ENCODE data around the gene MYG1.

The MYG1 gene

DNA sequence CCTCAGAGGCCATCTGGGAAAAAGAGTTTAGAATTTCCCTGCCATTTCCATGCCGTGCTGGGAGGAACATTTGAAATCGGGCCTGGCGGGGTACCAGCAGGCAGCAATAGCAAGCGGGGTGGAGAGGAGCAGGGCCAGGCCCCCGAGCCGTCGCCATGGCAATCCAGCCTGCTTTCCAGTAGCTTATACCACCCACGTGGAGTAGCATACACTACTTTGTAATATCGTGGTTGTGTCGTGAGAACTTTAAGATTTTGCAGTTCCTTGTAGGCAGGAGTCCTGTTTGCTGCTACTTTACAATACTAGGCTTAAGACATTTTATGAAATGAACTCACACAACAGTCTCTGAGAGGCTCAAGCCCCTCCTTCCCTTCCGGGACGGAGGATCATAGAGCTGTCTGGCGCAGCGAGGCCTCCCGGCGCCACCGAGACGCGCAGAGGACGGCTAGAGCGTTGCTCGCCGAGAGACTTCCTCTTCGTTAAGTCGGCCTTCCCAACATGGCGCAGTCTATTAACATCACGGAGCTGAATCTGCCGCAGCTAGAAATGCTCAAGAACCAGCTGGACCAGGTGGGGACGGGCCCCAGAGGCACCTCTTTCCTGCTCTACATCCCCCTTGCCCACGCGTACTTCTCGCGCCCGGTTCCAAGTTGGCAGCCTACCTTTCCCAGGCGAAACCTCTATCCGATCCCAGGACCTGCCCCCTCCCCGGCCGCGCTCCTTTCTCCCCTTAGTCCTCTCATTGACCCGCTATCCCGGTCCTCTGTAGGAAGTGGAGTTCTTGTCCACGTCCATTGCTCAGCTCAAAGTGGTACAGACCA, 4.2 kb upstream of the MYG1 start, which contains the start of gene PFDN5 (continued):
- TF ChIP-seq ZNF202 (tag by site-specific recombination; IDR thresholded peaks at IDR 0.05; ENCODE audit: borderline replicate concordance) (no peak), ZNF791 (tag by site-specific recombination; IDR thresholded peaks at IDR 0.05) (no peak), ZNF324 (tag by site-specific recombination; IDR thresholded peaks at IDR 0.05) (no peak; the same call in 1 of the 2 replicates), ZNF658 (tag by site-specific recombination; IDR thresholded peaks at IDR 0.05) (no peak), ZNF529 (tag by site-specific recombination; IDR thresholded peaks at IDR 0.05; ENCODE audit: insufficient replicate concordance) (no peak), TCF7L2 (IDR thresholded peaks at IDR 0.05; ENCODE audit: borderline replicate concordance, low read depth, low read length) (no peak), ZNF292 (tag by site-specific recombination; IDR thresholded peaks at IDR 0.05; ENCODE audit: borderline replicate concordance, low read depth) (no peak), OVOL3 (tag by site-specific recombination; IDR thresholded peaks at IDR 0.05) (0 out of 2 replicates have a peak, but pooled peaks have one; percentile 33), ZNF521 (tag by site-specific recombination; IDR thresholded peaks at IDR 0.05) (no peak), ZNF664 (tag by site-specific recombination; IDR thresholded peaks at IDR 0.05) (no peak), SCRT1 (tag by site-specific recombination; IDR thresholded peaks at IDR 0.05; ENCODE audit: borderline replicate concordance) (no peak), ZNF174 (tag by site-specific recombination; IDR thresholded peaks at IDR 0.05) (no peak), ZNF341 (tag by site-specific recombination; IDR thresholded peaks at IDR 0.05; ENCODE audit: low read depth) (peak; percentile 37; the same call in 1 of the 2 replicates), ZBTB17 (tag by site-specific recombination; IDR thresholded peaks at IDR 0.05) (peak; percentile 92), ZNF776 (tag by site-specific recombination; IDR thresholded peaks at IDR 0.05; ENCODE audit: borderline replicate concordance) (no peak), ZNF670 (tag by site-specific recombination; IDR thresholded peaks at IDR 0.05; ENCODE audit: low read depth) (no peak), ZNF24 (tag by site-specific recombination; IDR thresholded peaks at IDR 0.05) (peak; percentile 76; the same call in 1 of the 2 replicates), ZNF792 (tag by site-specific recombination; IDR thresholded peaks at IDR 0.05) (no peak), MYNN (tag by site-specific recombination; IDR thresholded peaks at IDR 0.05; ENCODE audit: borderline replicate concordance) (0 out of 2 replicates have a peak, but pooled peaks have one; percentile 27), ZNF169 (tag by site-specific recombination; IDR thresholded peaks at IDR 0.05) (no peak), SETDB1 (IDR thresholded peaks at IDR 0.05; ENCODE audit: insufficient read length, low read length) (no peak), ZNF350 (tag by site-specific recombination; IDR thresholded peaks at IDR 0.05) (no peak), ZNF555 (tag by site-specific recombination; conservative IDR thresholded peaks at IDR 0.05) (no peak), FEZF1 (tag by site-specific recombination; IDR thresholded peaks at IDR 0.05) (no peak), ZNF2 (tag by site-specific recombination; IDR thresholded peaks at IDR 0.05) (peak; percentile 76; the same call in 1 of the 2 replicates), ZNF146 (tag by site-specific recombination; IDR thresholded peaks at IDR 0.05) (peak; percentile 11; the same call in 1 of the 2 replicates), ZSCAN16 (tag by site-specific recombination; IDR thresholded peaks at IDR 0.05) (no peak), ZEB2 (tag by site-specific recombination; IDR thresholded peaks at IDR 0.05) (peak; percentile 69), ZNF629 (tag by site-specific recombination; IDR thresholded peaks at IDR 0.05) (peak; percentile 78)
- TF ChIP-seq, protein P1, sequence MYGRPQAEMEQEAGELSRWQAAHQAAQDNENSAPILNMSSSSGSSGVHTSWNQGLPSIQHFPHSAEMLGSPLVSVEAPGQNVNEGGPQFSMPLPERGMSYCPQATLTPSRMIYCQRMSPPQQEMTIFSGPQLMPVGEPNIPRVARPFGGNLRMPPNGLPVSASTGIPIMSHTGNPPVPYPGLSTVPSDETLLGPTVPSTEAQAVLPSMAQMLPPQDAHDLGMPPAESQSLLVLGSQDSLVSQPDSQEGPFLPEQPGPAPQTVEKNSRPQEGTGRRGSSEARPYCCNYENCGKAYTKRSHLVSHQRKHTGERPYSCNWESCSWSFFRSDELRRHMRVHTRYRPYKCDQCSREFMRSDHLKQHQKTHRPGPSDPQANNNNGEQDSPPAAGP (tag by site-specific recombination; IDR thresholded peaks at IDR 0.05) = peak; percentile 73; the same call in 1 of the 2 replicates
- TF ChIP-seq, protein P2, sequence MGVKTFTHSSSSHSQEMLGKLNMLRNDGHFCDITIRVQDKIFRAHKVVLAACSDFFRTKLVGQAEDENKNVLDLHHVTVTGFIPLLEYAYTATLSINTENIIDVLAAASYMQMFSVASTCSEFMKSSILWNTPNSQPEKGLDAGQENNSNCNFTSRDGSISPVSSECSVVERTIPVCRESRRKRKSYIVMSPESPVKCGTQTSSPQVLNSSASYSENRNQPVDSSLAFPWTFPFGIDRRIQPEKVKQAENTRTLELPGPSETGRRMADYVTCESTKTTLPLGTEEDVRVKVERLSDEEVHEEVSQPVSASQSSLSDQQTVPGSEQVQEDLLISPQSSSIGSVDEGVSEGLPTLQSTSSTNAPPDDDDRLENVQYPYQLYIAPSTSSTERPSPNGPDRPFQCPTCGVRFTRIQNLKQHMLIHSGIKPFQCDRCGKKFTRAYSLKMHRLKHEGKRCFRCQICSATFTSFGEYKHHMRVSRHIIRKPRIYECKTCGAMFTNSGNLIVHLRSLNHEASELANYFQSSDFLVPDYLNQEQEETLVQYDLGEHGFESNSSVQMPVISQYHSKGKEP (tag by site-specific recombination; IDR thresholded peaks at IDR 0.05) = no peak
- TF ChIP-seq, protein P3, sequence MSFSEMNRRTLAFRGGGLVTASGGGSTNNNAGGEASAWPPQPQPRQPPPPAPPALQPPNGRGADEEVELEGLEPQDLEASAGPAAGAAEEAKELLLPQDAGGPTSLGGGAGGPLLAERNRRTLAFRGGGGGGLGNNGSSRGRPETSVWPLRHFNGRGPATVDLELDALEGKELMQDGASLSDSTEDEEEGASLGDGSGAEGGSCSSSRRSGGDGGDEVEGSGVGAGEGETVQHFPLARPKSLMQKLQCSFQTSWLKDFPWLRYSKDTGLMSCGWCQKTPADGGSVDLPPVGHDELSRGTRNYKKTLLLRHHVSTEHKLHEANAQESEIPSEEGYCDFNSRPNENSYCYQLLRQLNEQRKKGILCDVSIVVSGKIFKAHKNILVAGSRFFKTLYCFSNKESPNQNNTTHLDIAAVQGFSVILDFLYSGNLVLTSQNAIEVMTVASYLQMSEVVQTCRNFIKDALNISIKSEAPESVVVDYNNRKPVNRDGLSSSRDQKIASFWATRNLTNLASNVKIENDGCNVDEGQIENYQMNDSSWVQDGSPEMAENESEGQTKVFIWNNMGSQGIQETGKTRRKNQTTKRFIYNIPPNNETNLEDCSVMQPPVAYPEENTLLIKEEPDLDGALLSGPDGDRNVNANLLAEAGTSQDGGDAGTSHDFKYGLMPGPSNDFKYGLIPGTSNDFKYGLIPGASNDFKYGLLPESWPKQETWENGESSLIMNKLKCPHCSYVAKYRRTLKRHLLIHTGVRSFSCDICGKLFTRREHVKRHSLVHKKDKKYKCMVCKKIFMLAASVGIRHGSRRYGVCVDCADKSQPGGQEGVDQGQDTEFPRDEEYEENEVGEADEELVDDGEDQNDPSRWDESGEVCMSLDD (tag by site-specific recombination; IDR thresholded peaks at IDR 0.05) = no peak
- TF ChIP-seq, protein P4, sequence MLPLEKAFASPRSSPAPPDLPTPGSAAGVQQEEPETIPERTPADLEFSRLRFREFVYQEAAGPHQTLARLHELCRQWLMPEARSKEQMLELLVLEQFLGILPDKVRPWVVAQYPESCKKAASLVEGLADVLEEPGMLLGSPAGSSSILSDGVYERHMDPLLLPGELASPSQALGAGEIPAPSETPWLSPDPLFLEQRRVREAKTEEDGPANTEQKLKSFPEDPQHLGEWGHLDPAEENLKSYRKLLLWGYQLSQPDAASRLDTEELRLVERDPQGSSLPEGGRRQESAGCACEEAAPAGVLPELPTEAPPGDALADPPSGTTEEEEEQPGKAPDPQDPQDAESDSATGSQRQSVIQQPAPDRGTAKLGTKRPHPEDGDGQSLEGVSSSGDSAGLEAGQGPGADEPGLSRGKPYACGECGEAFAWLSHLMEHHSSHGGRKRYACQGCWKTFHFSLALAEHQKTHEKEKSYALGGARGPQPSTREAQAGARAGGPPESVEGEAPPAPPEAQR (tag by site-specific recombination; IDR thresholded peaks at IDR 0.05) = no peak

All from HEK293 (cell line).